Mesothelial cell of epicardium (in vitro differentiated cells): ENCODE results near the gene ADGRG6. TPM values are rescaled to one million over a fixed set of nuclear protein-coding genes. Genes with fewer than 3 reads are reported as not detected.

Experiments
- DNase-seq, 2 experiments: peaks; one replicate each; pipeline ENCODE4 v3.0.0; 2021; ENCODE audit warnings: low spot score in 2 of 2; ENCODE audit not compliant: unreplicated experiment in 2 of 2
- H3K27ac Mint-ChIP-seq: 2 replicates; pipeline ENCODE4 v1.8.0; 2021; ENCODE audit warnings: mixed read lengths
- H3K27me3 Mint-ChIP-seq: 2 replicates; pipeline ENCODE4 v1.8.0; 2021; ENCODE audit warnings: low read depth, mixed read lengths
- H3K36me3 Mint-ChIP-seq: 2 replicates; pipeline ENCODE4 v1.8.0; 2021; ENCODE audit warnings: mixed read lengths
- H3K4me1 Mint-ChIP-seq: 2 replicates; pipeline ENCODE4 v1.8.0; 2021; ENCODE audit warnings: mixed read lengths
- H3K4me3 Mint-ChIP-seq: 2 replicates; pipeline ENCODE4 v1.8.0; 2021; ENCODE audit warnings: mild to moderate bottlenecking, moderate library complexity, mixed read lengths
- H3K9me3 Mint-ChIP-seq: 2 replicates; pipeline ENCODE4 v1.8.0; 2021; ENCODE audit warnings: mixed read lengths
- CTCF ChIP-seq: fragments of 200-600 bp; sonication (generic); IDR thresholded peaks from one replicate; pipeline ENCODE4 v1.5.0; 2021; ENCODE audit warnings: antibody characterized with exemption; ENCODE audit not compliant: unreplicated experiment
- total RNA-seq: library from RNA; stranded (reverse); gene quantifications from 3 replicates; pipeline ENCODE4 v1.2.1, GENCODE V29; 2021

ADGRG6 gene
- total RNA-seq, 1 donor from 2014 or later: 36.6 TPM

DNA sequence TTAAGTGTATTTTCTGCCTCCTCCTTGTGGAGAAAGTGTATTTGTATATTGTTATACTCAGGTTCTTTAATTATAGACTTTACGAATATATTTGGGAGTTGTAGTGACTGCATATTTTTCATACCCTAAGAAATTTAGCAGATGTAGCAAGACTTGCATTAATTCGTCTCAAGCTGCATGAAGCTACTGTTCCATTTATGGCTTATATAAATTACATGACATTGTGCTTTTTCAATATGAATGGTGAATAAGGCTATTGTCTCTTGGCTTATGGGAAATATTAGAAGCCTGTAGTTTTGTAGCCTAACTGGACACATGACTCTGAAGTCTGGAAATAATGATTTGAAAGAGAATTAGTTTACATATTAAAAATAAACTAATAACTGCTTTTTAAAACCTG, 2.4 kb downstream of the ADGRG6 start:
- TF ChIP-seq CTCF: no peak
- H3K4me1 Mint-ChIP-seq: peaks cover 52% of the 10 kb centered on the region
- H3K4me3 Mint-ChIP-seq: peak overlapping the region; percentile 31
- H3K27ac Mint-ChIP-seq: peak overlapping the region; percentile 64
- H3K36me3 Mint-ChIP-seq: no peaks in the 10 kb centered on the region
- DNase-seq: no peak
- no peaks in the 10 kb centered on the region for H3K9me3 Mint-ChIP-seq
- peaks cover 7% of the 10 kb centered on the region for H3K27me3 Mint-ChIP-seq

DNA sequence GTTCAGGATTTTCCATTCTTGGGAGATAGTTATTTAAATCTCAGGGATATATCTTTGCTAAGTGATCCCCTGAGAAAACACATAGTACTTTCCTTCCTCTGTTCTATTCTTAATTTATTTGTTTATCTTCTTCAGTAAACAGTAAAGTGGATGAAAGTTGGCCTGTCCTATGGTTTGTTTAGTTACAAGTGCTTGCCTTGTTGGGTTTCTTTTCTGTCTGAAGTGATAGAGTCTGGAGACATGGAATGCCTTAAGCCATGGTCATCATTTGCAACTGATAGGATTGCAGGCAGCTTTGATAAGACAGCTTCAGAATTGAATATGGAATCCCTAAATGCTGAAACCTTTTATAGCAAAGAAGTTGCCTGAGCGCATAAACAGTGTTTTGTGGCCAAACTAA, 4.9 kb downstream of the ADGRG6 start:
- Mint-ChIP-seq H3K4me1 (peaks cover 41% of the 10 kb centered on the region), H3K27ac (no peak overlapping the region), H3K27me3 (peaks cover 7% of the 10 kb centered on the region), H3K4me3 (no peak overlapping the region), H3K36me3 (no peaks in the 10 kb centered on the region), H3K9me3 (no peaks in the 10 kb centered on the region)
- no peak for DNase-seq
- no peak for TF ChIP-seq CTCF

GRCh38 chr6:142307963-142308748, 6.3 kb downstream of the ADGRG6 start:
- no peak overlapping the region for H3K27ac Mint-ChIP-seq
- no peaks in the 10 kb centered on the region for H3K36me3 Mint-ChIP-seq
- peaks cover 2% of the 10 kb centered on the region for H3K27me3 Mint-ChIP-seq
- H3K4me1 Mint-ChIP-seq: peaks cover 42% of the 10 kb centered on the region
- no peaks in the 10 kb centered on the region for H3K9me3 Mint-ChIP-seq
- no peak overlapping the region for H3K4me3 Mint-ChIP-seq
- TF ChIP-seq CTCF: no peak
- no peak for DNase-seq

DNA sequence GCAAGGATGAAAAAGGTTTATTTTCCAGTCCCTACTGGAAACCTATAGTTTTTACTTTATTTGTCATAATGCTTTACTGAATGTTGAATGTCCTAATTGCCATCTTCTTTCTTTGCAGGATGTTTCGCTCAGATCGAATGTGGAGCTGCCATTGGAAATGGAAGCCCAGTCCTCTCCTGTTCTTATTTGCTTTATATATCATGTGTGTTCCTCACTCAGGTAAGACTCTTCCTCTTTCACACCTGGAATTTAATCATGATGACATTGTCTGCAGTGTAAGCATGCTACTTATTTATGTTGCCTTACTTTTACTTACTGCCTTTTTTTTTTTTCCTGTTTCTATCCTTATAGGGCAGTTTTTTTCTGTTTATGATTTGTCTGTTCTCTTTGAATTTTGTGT, 7.6 kb downstream of the ADGRG6 start:
- no peak overlapping the region for H3K4me3 Mint-ChIP-seq
- no peaks in the 10 kb centered on the region for H3K9me3 Mint-ChIP-seq
- no peak for TF ChIP-seq CTCF
- H3K27ac Mint-ChIP-seq: no peak overlapping the region
- H3K4me1 Mint-ChIP-seq: peaks cover 48% of the 10 kb centered on the region
- H3K36me3 Mint-ChIP-seq: no peaks in the 10 kb centered on the region
- DNase-seq: no peak
- H3K27me3 Mint-ChIP-seq: no peaks in the 10 kb centered on the region

GRCh38 chr6:142313284-142313683, 11.5 kb downstream of the ADGRG6 start:
- Mint-ChIP-seq H3K4me1 (peaks cover 28% of the 10 kb centered on the region), H3K27ac (peak overlapping the region; percentile 72)
- TF ChIP-seq CTCF: no peak

More at GRCh38 chr6:142313284-142313683, 11.5 kb downstream of the ADGRG6 start:
- Mint-ChIP-seq H3K36me3 (peaks cover 1% of the 10 kb centered on the region), H3K9me3 (no peaks in the 10 kb centered on the region), H3K27me3 (no peaks in the 10 kb centered on the region), H3K4me3 (no peak overlapping the region)
- DNase-seq: no peak
